ENCODE measurements around the gene EI24. TPM values are rescaled to one million over a fixed set of nuclear protein-coding genes. Genes with fewer than 3 reads are reported as not detected.

Gene EI24
- total and polyA plus RNA-seq, 2 donors (not counting 3 experiments of a cell fraction or from before 2014, with no cell fraction given), result 115 to 192 TPM

DNA sequence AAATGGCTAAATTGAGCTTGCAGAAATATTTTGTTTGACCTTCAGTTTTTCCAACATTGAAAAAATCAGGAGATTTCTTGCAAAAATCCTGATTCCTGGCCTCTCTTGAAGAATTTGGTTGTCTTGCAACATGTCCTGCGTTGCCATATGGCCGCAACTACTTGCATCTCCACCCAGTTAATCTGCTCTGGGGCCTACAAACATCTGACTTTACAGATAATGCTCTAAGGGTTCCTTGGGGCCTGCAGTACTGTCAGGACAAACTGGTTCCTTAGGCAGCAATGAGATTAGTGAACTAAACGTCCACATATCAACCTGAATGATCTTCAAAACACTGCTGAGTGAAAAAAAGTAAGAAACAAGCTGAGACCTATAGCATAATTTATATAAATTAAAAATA lies 36.6 kb upstream of the EI24 start:
- Histone ChIP-seq H3K27me3 (ENCODE audit: control insufficient read depth in 2 of 2, insufficient read depth in 2 of 2, low read length in 2 of 2) (peaks cover 0 to 3% of the 10 kb centered on the region in 2 experiments), H3K36me3 (ENCODE audit: control insufficient read depth in 2 of 2, extremely low read depth in 1 of 2, insufficient read depth in 2 of 2, low read length in 2 of 2) (no peaks in the 10 kb centered on the region), H3K4me2 (ENCODE audit: insufficient read depth, low read length) (no peak overlapping the region), H3K4me3 (replicated peaks in 1 of 3; ENCODE audit: insufficient read depth in 1 of 3, low read depth in 1 of 3, low read length in 3 of 3) (no peak overlapping the region), H3K79me2 (ENCODE audit: control insufficient read depth, insufficient read depth, low read length) (no peaks in the 10 kb centered on the region), H2AFZ (ENCODE audit: low read depth, low read length) (no peak overlapping the region), H3K4me1 (ENCODE audit: control insufficient read depth, extremely low read depth, insufficient read depth, low read length) (no peaks in the 10 kb centered on the region), H3K9ac (replicated peaks; ENCODE audit: extremely low read depth, insufficient read depth, low read length) (no peak overlapping the region), H3K9me3 (replicated peaks; ENCODE audit: control insufficient read depth, insufficient read depth, low read length) (no peaks in the 10 kb centered on the region), H3K27ac (ENCODE audit: insufficient read depth, low read depth, low read length) (no peak overlapping the region), H4K20me1 (replicated peaks; ENCODE audit: control insufficient read depth, extremely low read depth, insufficient read depth, low read length) (no peaks in the 10 kb centered on the region), H3K9me1 (replicated peaks; ENCODE audit: control insufficient read depth, extremely low read depth, insufficient read depth, low read length) (no peaks in the 10 kb centered on the region)
- no peak for DNase-seq (ENCODE audit: low read depth, low spot score)
- no TSS peak for BruUV-seq (replicated peaks)
- dilution Hi-C loops (cut with MboI; ENCODE audit: extremely low pct_ligation_motif_present, low sequenced_read_pairs), result no loop called here
- intact Hi-C loops (cut with micrococcal nuclease), result no loop called here
- FAIRE-seq, result no peak
- CTCF ChIA-PET, result no interaction called here
- POLR2A ChIA-PET, result no interaction called here
- TF ChIP-seq POLR2A (IDR thresholded peaks at IDR 0.05; ENCODE audit: low read depth, low read length), result no peak
- TF ChIP-seq, protein P1, sequence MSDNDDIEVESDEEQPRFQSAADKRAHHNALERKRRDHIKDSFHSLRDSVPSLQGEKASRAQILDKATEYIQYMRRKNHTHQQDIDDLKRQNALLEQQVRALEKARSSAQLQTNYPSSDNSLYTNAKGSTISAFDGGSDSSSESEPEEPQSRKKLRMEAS (IDR thresholded peaks at IDR 0.05; ENCODE audit: insufficient read depth, insufficient read length), result no peak
- no peak for TF ChIP-seq FOS (IDR thresholded peaks at IDR 0.05; ENCODE audit: borderline replicate concordance, insufficient read depth, low read length)
- no peak for TF ChIP-seq GATA2 (IDR thresholded peaks at IDR 0.05; ENCODE audit: insufficient read depth, insufficient read length, low read depth, low read length)
- TF ChIP-seq CTCF (IDR thresholded peaks at IDR 0.05; ENCODE audit: extremely low read depth in 1 of 2, insufficient read depth in 1 of 2, low read depth in 1 of 2, low read length in 2 of 2), result no peak
- no peak for TF ChIP-seq POLR2AphosphoS5 (IDR thresholded peaks at IDR 0.05; ENCODE audit: insufficient read depth, low read depth, low read length)
- TF ChIP-seq EZH2 (IDR thresholded peaks at IDR 0.05; ENCODE audit: borderline replicate concordance, low read depth, low read length, severe bottlenecking), result no peak
- TF ChIP-seq MYC (IDR thresholded peaks at IDR 0.05; ENCODE audit: low read depth, low read length), result no peak
- TF ChIP-seq JUN (IDR thresholded peaks at IDR 0.05; ENCODE audit: borderline replicate concordance, insufficient read depth, insufficient read length, low read depth), result no peak
